GM12878 (cell line): ENCODE results near the gene NFE2L1. TPM values are rescaled to one million over a fixed set of nuclear protein-coding genes. Genes with fewer than 3 reads are reported as not detected.

Source experiments
- ATAC-seq: fragments of 200-7000 bp; cut with Tn5 transposase; 3 replicates; pipeline ENCODE4 v1.9.1; 2020; ENCODE audit warnings: mild to moderate bottlenecking, moderate library complexity
- BruUV-seq: library from RNA; stranded (reverse); fragments of 400-500 nt; replicated peaks from 2 replicates; lab custom pipeline; 2021; lab: Mats Ljungman, UMichigan
- CTCF ChIA-PET: fragments of 300-600 bp; sonication (Branson Sonifier 250); formaldehyde crosslinking; extraction: SDS; loops from one replicate; lab custom pipeline; 2021; ENCODE audit warnings: inconsistent platforms; lab: Yijun Ruan, JAX
- POLR2A ChIA-PET: fragments of 350-600 bp; formaldehyde crosslinking; extraction: SDS; loops from one replicate; lab custom pipeline; 2021; ENCODE audit warnings: inconsistent platforms; lab: Charles Lee
- RAD21 ChIA-PET: fragments of 300-600 bp; sonication (Branson Sonifier 250); formaldehyde crosslinking; loops from one replicate; lab custom pipeline; 2023; ENCODE audit warnings: antibody characterized with exemption; ENCODE audit not compliant: unreplicated experiment; lab: Charles Lee
- SMC1A ChIA-PET: fragments of 300-600 bp; sonication (Branson Sonifier 250); formaldehyde crosslinking; loops from one replicate; lab custom pipeline; 2023; ENCODE audit not compliant: unreplicated experiment, uncharacterized antibody; lab: Charles Lee
- DNase-seq: peaks from one replicate; pipeline ENCODE4 v3.0.0-alpha.2; 2011; ENCODE audit warnings: low read depth, low spot score
- FAIRE-seq: peaks from 3 replicates; lab custom pipeline; 2011; peaks lifted over from hg19 to GRCh38; lab: Jason Lieb, UNC
- H2AFZ ChIP-seq: 2 replicates; pipeline ENCODE4 v1.6.0; 2011; ENCODE audit warnings: low read depth, low read length, control low read depth; ENCODE audit not compliant: control insufficient read depth
- H3K27ac ChIP-seq: 2 replicates; pipeline ENCODE4 v1.5.1; 2011; ENCODE audit warnings: control low read depth; ENCODE audit not compliant: control insufficient read depth, insufficient read depth
- H3K27me3 ChIP-seq, 2 experiments: replicated peaks in 1 of 2; 2 replicates each; pipeline versions ENCODE4 v1.6.0 to v1.6.1; 2011; ENCODE audit warnings: low read length in 1 of 2; ENCODE audit not compliant: control insufficient read depth in 2 of 2, insufficient read depth in 2 of 2
- H3K36me3 ChIP-seq, 2 experiments: 2 replicates each; pipeline ENCODE4 v1.5.1; 2011; ENCODE audit warnings: low read length in 1 of 2; ENCODE audit not compliant: control insufficient read depth in 2 of 2, insufficient read depth in 2 of 2
- H3K4me1 ChIP-seq: 2 replicates; pipeline ENCODE4 v1.6.1; 2011; ENCODE audit warnings: mild to moderate bottlenecking, low read length, moderate library complexity, mixed read lengths; ENCODE audit not compliant: control insufficient read depth, insufficient read depth
- H3K4me2 ChIP-seq: 2 replicates; pipeline ENCODE4 v1.6.0; 2011; ENCODE audit warnings: control low read depth; ENCODE audit not compliant: control insufficient read depth, insufficient read depth
- H3K4me3 ChIP-seq: fragments of 200-600 bp; sonication (generic); 2 replicates; pipeline ENCODE4 v1.5.1; 2016
- H3K79me2 ChIP-seq: 2 replicates; pipeline ENCODE4 v1.6.0; 2011; ENCODE audit warnings: low read length; ENCODE audit not compliant: control insufficient read depth, insufficient read depth
- H3K9ac ChIP-seq: 2 replicates; pipeline ENCODE4 v1.8.0; 2011; ENCODE audit warnings: low read length, control low read depth, mixed read lengths; ENCODE audit not compliant: control insufficient read depth, insufficient read depth
- H3K9me3 ChIP-seq: replicated peaks from 3 replicates; pipeline ENCODE4 v1.5.1; 2011; ENCODE audit warnings: mild to moderate bottlenecking, low read length; ENCODE audit not compliant: control insufficient read depth, insufficient read depth
- H4K20me1 ChIP-seq: 2 replicates; pipeline ENCODE4 v1.6.0; 2011; ENCODE audit not compliant: control insufficient read depth, insufficient read depth
- CBFB ChIP-seq: IDR thresholded peaks from 2 replicates; pipeline ENCODE4 v1.6.1; 2016; ENCODE audit warnings: antibody characterized with exemption, low read depth
- NFYB ChIP-seq: IDR thresholded peaks from 2 replicates; pipeline ENCODE4 v1.6.1; 2011; ENCODE audit warnings: low read depth, mild to moderate bottlenecking, low read length, improper control_type of control experiment, moderate library complexity; ENCODE audit not compliant: insufficient read depth
- NKRF ChIP-seq: fragments of 450-650 bp; conservative IDR thresholded peaks from 2 replicates; pipeline ENCODE4 v1.6.1; 2017; ENCODE audit warnings: mild to moderate bottlenecking, moderate library complexity
- RAD21 ChIP-seq: IDR thresholded peaks from 2 replicates; pipeline ENCODE4 v1.6.1; 2011; ENCODE audit warnings: mild to moderate bottlenecking, low read depth, low read length, moderate library complexity; ENCODE audit not compliant: insufficient read depth
- RBBP5 ChIP-seq: fragments of 200-600 bp; sonication (generic); conservative IDR thresholded peaks from 2 replicates; pipeline ENCODE4 v1.6.1; 2016
- RELB ChIP-seq: fragments of 450-650 bp; IDR thresholded peaks from 2 replicates; pipeline ENCODE4 v1.6.1; 2017; ENCODE audit warnings: low read depth, mild to moderate bottlenecking, moderate library complexity
- SREBF2 ChIP-seq: IDR thresholded peaks from 2 replicates; pipeline ENCODE4 v1.6.1; 2012; ENCODE audit warnings: mild to moderate bottlenecking, low read length
- TARDBP ChIP-seq: IDR thresholded peaks from 2 replicates; pipeline ENCODE4 v1.6.1; 2016; ENCODE audit warnings: borderline replicate concordance
- ZBED1 ChIP-seq: IDR thresholded peaks from 2 replicates; pipeline ENCODE4 v1.6.1; 2016; ENCODE audit warnings: borderline replicate concordance
- ZBTB11 ChIP-seq: fragments of 450-650 bp; formaldehyde crosslinking; IDR thresholded peaks from 2 replicates; pipeline ENCODE4 v1.5.0; 2022; ENCODE audit warnings: mild to moderate bottlenecking, missing genetic modification characterization
- ZNF207 ChIP-seq: fragments of 450-650 bp; IDR thresholded peaks from 2 replicates; pipeline ENCODE4 v1.6.1; 2014; ENCODE audit warnings: antibody characterized with exemption, mild to moderate bottlenecking, borderline replicate concordance
- WGBS: methylation state at CpG from one replicate; pipeline ENCODE4 v1.1.6; 2016; ENCODE audit warnings: low lambda C conversion rate; ENCODE audit not compliant: insufficient replicate concordance, insufficient coverage; ENCODE audit errors: missing lambda C conversion rate; 5-methylcytosine and 5-hydroxymethylcytosine counted together
- in situ Hi-C: fragments of 300-500 bp; cut with MboI; formaldehyde crosslinking; loops from 9 replicates; pipeline ENCODE4 v1.14.3; 2018; ENCODE audit warnings: mixed read lengths
- intact Hi-C: fragments of 100-400 bp; cut with micrococcal nuclease; formaldehyde crosslinking; loops from one replicate; pipeline ENCODE4 v1.14.2; 2022; ENCODE audit not compliant: unreplicated experiment
- polyA plus RNA-seq, 11 experiments: library from polyadenylated mRNA; depleted of rRNA in 4 of 11; unstranded in 6 of 11; stranded (reverse) in 5 of 11; fragments of >200 nt; fragmentation: Nextera tagmentation in 4 of 11; fragmentation: Illumina TruSeq in 1 of 11; extraction: Ambion mirVana in 4 of 11; extraction: Trizol in 1 of 11; gene quantifications; 1 replicate in 1 of 11; 2 replicates in 10 of 11; pipeline versions ENCODE4 v1.2.1 to v1.2.3, GENCODE V29; 2011 to 2016; ENCODE audit warnings: inconsistent platforms in 2 of 11, missing spikeins in 2 of 11, low read depth in 1 of 11
- total RNA-seq, 4 experiments: library from RNA; depleted of rRNA in 3 of 4; stranded (reverse); fragments of >200 nt in 3 of 4; fragmentation: Illumina TruSeq in 1 of 4; extraction: Trizol in 1 of 4; gene quantifications; 2 replicates each; pipeline versions ENCODE4 v1.2.1 to v1.2.3, GENCODE V29; 2013 to 2021

The NFE2L1 gene
- total and polyA plus RNA-seq, 10 of the 15 experiments (the other 5 are each of a cell fraction or from before 2014, with no cell fraction given) = 3.8 to 104 (median 26.4) TPM

- TF ChIP-seq SREBF2 (no peak), CBFB (no peak), ZBTB11 (CRISPR knock-in tag) (no peak)
These were observed 45.3 kb downstream of the NFE2L1 start (continued) for GRCh38 chr17:48093341-48094045.

- no peak for FAIRE-seq
- peaks cover 43% of the 10 kb centered on the region for H3K79me2 ChIP-seq
- no TSS peak for BruUV-seq
- POLR2A ChIA-PET = interaction anchor here (0.8 to 1.7 kb wide), 4 partner anchors 9 to 484 kb away, joined by 3 to 5 read pairs (median 3); no protein-coding TSS in a partner anchor
- CTCF ChIA-PET = interaction anchor here (0.6 to 33.4 kb wide), 5 partner anchors 14 to 475 kb away, joined by 3 to 525 read pairs (median 4); partner anchors contain the start of gene SNX11
- 99% methylated on average over 4 of the region's 4 CpGs for WGBS
- H3K9me3 ChIP-seq = no peaks in the 10 kb centered on the region
- H3K4me1 ChIP-seq = peaks cover 20% of the 10 kb centered on the region
- TF ChIP-seq RAD21 (no peak), NKRF (no peak), ZBED1 (no peak), RELB (no peak), NFYB (no peak), RBBP5 (no peak), ZNF207 (no peak), TARDBP (no peak)
- RAD21 ChIA-PET = interaction anchor here (1.0 to 9.5 kb wide), 4 partner anchors 11 to 69 kb away, joined by 3 to 113 read pairs (median 18); no protein-coding TSS in a partner anchor
- no peak for ATAC-seq
- H3K9ac ChIP-seq = no peak overlapping the region
- H3K4me3 ChIP-seq = no peak overlapping the region
- in situ Hi-C loops = no loop called here
- DNase-seq = no peak
- H3K4me2 ChIP-seq = no peak overlapping the region
- H3K27me3 ChIP-seq = no peaks in the 10 kb centered on the region
- no peaks in the 10 kb centered on the region for H4K20me1 ChIP-seq
- no peak overlapping the region for H2AFZ ChIP-seq
- intact Hi-C loops = no loop called here
- SMC1A ChIA-PET = interaction anchor here (1.2 to 9.5 kb wide), 5 partner anchors 13 to 46 kb away, joined by 3 to 66 read pairs (median 13); partner anchors contain the start of gene SNX11
- H3K36me3 ChIP-seq = peaks cover 0 to 5% of the 10 kb centered on the region in 2 experiments; a peak in 1 of 4 replicates
- H3K27ac ChIP-seq = no peak overlapping the region
These were observed 47.5 kb downstream of the NFE2L1 start for GRCh38 chr17:48095611-48096010.
